Nephron progenitor cell (in vitro differentiated cells): Measurements from ENCODE around the gene NHS.

ENCODE experiments used
- DNase-seq: peaks from one replicate; pipeline ENCODE4 v3.0.0; 2021
- H3K27ac Mint-ChIP-seq: 2 replicates; pipeline ENCODE4 v1.8.0; 2021; ENCODE audit warnings: mild to moderate bottlenecking, moderate library complexity, mixed read lengths
- H3K27me3 Mint-ChIP-seq: 2 replicates; pipeline ENCODE4 v1.8.0; 2021; ENCODE audit warnings: mild to moderate bottlenecking, low read depth, mixed read lengths; ENCODE audit not compliant: poor library complexity
- H3K36me3 Mint-ChIP-seq: 2 replicates; pipeline ENCODE4 v1.8.0; 2021; ENCODE audit warnings: low read depth, mixed read lengths
- H3K4me1 Mint-ChIP-seq: 2 replicates; pipeline ENCODE4 v1.8.0; 2021; ENCODE audit warnings: mixed read lengths
- H3K4me3 Mint-ChIP-seq: 2 replicates; pipeline ENCODE4 v1.8.0; 2021; ENCODE audit warnings: mild to moderate bottlenecking, moderate library complexity, mixed read lengths
- H3K9me3 Mint-ChIP-seq: 2 replicates; pipeline ENCODE4 v1.8.0; 2021; ENCODE audit warnings: mild to moderate bottlenecking, moderate library complexity, mixed read lengths
- CTCF ChIP-seq: fragments of 200-600 bp; sonication (generic); IDR thresholded peaks from 2 replicates; pipeline ENCODE4 v1.5.0; 2021; ENCODE audit warnings: antibody characterized with exemption

Gene NHS

GRCh38 chrX:17606231-17606630 is 231.2 kb downstream of the NHS start:
- DNase-seq: no peak
- Mint-ChIP-seq H3K27ac (no peak overlapping the region), H3K36me3 (no peaks in the 10 kb centered on the region), H3K4me3 (no peak overlapping the region), H3K4me1 (peaks cover 62% of the 10 kb centered on the region), H3K9me3 (peaks cover 8% of the 10 kb centered on the region), H3K27me3 (no peaks in the 10 kb centered on the region)
- TF ChIP-seq CTCF: no peak

- TF ChIP-seq CTCF: no peak
- Mint-ChIP-seq H3K4me3 (no peak overlapping the region), H3K27ac (peak overlapping the region; percentile 76), H3K9me3 (peaks cover 3% of the 10 kb centered on the region), H3K4me1 (peaks cover 82% of the 10 kb centered on the region), H3K27me3 (no peaks in the 10 kb centered on the region), H3K36me3 (no peaks in the 10 kb centered on the region)
- no peak for DNase-seq
Measured at GRCh38 chrX:17608888-17609287, 233.9 kb downstream of the NHS start.

GRCh38 chrX:17610788-17611187 is 235.8 kb downstream of the NHS start:
- no peaks in the 10 kb centered on the region for H3K27me3 Mint-ChIP-seq
- no peak overlapping the region for H3K4me3 Mint-ChIP-seq
- DNase-seq: no peak
- no peaks in the 10 kb centered on the region for H3K9me3 Mint-ChIP-seq
- H3K4me1 Mint-ChIP-seq: peaks cover 86% of the 10 kb centered on the region
- no peak overlapping the region for H3K27ac Mint-ChIP-seq
- no peak for TF ChIP-seq CTCF
- no peaks in the 10 kb centered on the region for H3K36me3 Mint-ChIP-seq

- H3K36me3 Mint-ChIP-seq: no peaks in the 10 kb centered on the region
- TF ChIP-seq CTCF: no peak
- DNase-seq: no peak
Measured at GRCh38 chrX:17613979-17614588, 239.1 kb downstream of the NHS start.

GRCh38 chrX:17616936-17617335 is 241.9 kb downstream of the NHS start:
- no peak for DNase-seq
- no peak for TF ChIP-seq CTCF
- peaks cover 11% of the 10 kb centered on the region for H3K9me3 Mint-ChIP-seq
- H3K27ac Mint-ChIP-seq: no peak overlapping the region
- peaks cover 5% of the 10 kb centered on the region for H3K36me3 Mint-ChIP-seq
- no peak overlapping the region for H3K4me3 Mint-ChIP-seq
- peaks cover 6% of the 10 kb centered on the region for H3K27me3 Mint-ChIP-seq
- H3K4me1 Mint-ChIP-seq: peaks cover 67% of the 10 kb centered on the region

More at GRCh38 chrX:17613979-17614588, 239.1 kb downstream of the NHS start:
- Mint-ChIP-seq H3K4me3 (no peak overlapping the region), H3K27me3 (no peaks in the 10 kb centered on the region), H3K9me3 (peaks cover 6% of the 10 kb centered on the region), H3K27ac (no peak overlapping the region), H3K4me1 (peaks cover 76% of the 10 kb centered on the region)

GRCh38 chrX:17617806-17618205 is 242.8 kb downstream of the NHS start:
- Mint-ChIP-seq H3K27ac (no peak overlapping the region), H3K27me3 (peaks cover 6% of the 10 kb centered on the region), H3K4me1 (peaks cover 58% of the 10 kb centered on the region), H3K4me3 (no peak overlapping the region), H3K9me3 (peaks cover 11% of the 10 kb centered on the region), H3K36me3 (peaks cover 5% of the 10 kb centered on the region)
- no peak for TF ChIP-seq CTCF
- DNase-seq: no peak
